GM18951 (cell line): ENCODE data around the gene PDCD6IP.
"Not testable (repeated sequence)": the region's sequence is repeated elsewhere in the genome, so short reads cannot be mapped to it uniquely, and the experiment has no call there.

Source experiments
- POLR2A ChIP-seq: IDR thresholded peaks from 4 replicates; pipeline ENCODE4 v1.6.1; 2011; ENCODE audit warnings: mild to moderate bottlenecking; ENCODE audit not compliant: insufficient read length, insufficient read depth; ENCODE audit errors: extremely low read depth
- in situ Hi-C: fragments of 300-500 bp; cut with MboI; formaldehyde crosslinking; loops from one replicate; pipeline ENCODE4 v1.12.0; 2022; ENCODE audit warnings: low sequenced_read_pairs, mixed read lengths, inconsistent platforms; ENCODE audit not compliant: unreplicated experiment

PDCD6IP gene, protein sequence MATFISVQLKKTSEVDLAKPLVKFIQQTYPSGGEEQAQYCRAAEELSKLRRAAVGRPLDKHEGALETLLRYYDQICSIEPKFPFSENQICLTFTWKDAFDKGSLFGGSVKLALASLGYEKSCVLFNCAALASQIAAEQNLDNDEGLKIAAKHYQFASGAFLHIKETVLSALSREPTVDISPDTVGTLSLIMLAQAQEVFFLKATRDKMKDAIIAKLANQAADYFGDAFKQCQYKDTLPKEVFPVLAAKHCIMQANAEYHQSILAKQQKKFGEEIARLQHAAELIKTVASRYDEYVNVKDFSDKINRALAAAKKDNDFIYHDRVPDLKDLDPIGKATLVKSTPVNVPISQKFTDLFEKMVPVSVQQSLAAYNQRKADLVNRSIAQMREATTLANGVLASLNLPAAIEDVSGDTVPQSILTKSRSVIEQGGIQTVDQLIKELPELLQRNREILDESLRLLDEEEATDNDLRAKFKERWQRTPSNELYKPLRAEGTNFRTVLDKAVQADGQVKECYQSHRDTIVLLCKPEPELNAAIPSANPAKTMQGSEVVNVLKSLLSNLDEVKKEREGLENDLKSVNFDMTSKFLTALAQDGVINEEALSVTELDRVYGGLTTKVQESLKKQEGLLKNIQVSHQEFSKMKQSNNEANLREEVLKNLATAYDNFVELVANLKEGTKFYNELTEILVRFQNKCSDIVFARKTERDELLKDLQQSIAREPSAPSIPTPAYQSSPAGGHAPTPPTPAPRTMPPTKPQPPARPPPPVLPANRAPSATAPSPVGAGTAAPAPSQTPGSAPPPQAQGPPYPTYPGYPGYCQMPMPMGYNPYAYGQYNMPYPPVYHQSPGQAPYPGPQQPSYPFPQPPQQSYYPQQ

DNA sequence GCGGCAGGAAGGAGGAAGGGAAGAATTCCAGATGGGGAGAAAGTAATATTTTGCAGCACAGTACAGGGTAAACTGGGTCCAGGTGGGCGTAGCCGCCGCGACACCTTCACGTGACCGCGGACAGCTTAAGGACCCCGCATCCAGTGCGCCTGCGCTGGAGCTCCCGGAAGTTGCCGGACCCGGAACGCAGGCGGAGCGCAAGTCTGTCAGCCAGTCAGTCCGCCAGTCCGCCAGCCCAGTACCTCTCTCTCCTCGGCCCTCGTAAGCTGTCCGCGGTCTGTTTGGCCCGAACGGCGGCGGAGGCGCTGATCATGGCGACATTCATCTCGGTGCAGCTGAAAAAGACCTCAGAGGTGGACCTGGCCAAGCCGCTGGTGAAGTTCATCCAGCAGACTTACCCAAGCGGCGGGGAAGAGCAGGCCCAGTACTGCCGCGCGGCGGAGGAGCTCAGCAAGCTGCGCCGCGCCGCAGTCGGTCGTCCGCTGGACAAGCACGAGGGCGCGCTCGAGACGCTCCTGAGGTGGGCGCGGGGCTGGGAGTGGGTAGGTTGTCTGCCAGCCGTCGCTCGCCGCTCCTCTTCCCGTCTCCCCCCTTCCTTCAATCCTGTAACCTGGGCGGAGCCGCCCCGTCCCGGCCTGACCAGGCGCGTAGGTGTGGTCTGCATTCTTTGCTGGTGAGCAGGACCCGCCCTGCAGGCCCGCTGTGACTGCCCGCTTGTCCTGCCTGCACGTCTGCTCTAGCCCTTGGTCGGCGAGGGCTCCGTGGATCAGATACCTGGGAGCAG, at the start of gene PDCD6IP:
TSS of gene PDCD6IP (plus strand) at position 213 of the 784 bp plus-strand sequence. CDS start at position 312, 99 bp downstream.
- peak; percentile 97 for TF ChIP-seq POLR2A
- in situ Hi-C loops = loop anchor here (25.0 kb wide), 1 partner anchor 661 kb away; no protein-coding TSS in a partner anchor

DNA sequence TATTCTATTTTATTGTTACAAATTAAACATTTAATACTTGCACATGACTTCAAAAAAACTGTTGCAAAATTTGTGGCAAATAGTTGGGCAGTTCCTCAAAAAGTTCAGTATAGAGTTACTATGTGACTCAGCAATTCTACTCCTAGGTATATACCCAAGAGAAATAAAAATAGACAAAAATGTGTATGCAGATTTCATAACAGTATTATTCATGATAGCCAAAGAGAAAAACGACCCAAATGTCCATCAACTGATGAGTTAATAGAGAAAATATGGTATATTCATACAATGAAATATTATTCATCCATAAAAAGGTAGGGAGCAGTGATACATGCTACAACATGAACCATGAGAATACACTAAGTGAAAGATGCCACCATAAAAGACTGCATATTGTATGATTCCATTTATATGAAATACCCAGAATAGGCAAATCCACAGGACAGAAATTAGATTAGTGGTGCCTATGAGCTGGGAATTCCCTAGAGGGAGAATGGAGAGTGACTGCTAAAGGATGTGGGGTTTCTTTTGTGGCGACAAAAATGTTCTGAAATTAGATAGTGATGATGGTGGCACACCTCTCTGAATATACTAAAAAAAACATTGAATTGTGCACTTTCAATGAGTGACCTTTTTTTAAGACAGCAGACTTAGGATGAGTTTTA, 48.8 kb upstream of the PDCD6IP start:
- TF ChIP-seq POLR2A = no peak
- in situ Hi-C loops = no loop called here

GRCh38 chr3:33750211-33750548, 48.2 kb upstream of the PDCD6IP start:
- no peak for TF ChIP-seq POLR2A

DNA sequence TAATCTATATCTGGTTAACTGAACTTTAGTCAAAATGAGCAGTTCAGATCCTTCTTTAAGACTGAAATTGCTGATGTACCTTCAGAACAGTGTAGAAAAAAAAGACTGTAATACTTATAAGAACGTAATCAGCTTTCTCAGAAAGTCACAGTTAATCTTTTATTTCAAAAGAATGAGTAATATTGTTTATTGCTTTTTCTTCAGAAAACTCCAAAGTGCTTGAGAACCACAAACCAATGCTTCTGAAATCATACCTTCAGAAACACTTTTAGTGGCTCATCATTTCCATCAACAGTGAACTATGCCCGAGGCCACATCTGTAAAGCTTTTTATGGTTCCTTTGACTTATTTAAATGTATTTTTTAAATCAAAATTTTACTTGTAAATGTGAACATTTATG, 47.1 kb upstream of the PDCD6IP start:
- in situ Hi-C loops = no loop called here
- TF ChIP-seq POLR2A = no peak

More at GRCh38 chr3:33750211-33750548, 48.2 kb upstream of the PDCD6IP start:
- in situ Hi-C loops = no loop called here

GRCh38 chr3:33754391-33754790, 44.0 kb upstream of the PDCD6IP start:
- in situ Hi-C loops = not testable (repeated sequence)

DNA sequence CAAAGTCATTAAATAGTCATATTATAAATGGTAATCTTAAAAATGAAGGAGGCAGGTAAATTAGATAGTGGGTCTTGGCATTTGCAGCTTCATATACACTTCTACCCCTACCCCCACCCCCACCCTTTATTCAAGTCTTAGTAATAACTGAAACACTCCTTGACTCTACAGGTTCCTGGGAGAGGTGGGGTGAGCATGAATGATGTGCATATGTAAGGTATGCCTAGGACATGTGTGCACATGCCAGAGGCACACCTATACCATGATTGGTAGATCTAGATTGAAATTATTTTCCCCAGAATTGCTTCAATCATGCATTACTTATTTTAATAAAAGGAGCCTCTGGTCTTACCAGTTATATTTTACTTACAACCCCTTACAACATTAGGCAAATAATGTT, 40.1 kb upstream of the PDCD6IP start:
- in situ Hi-C loops = no loop called here
- no peak for TF ChIP-seq POLR2A

GRCh38 chr3:33758864-33759263, 39.6 kb upstream of the PDCD6IP start:
- no peak for TF ChIP-seq POLR2A
- in situ Hi-C loops = no loop called here

DNA sequence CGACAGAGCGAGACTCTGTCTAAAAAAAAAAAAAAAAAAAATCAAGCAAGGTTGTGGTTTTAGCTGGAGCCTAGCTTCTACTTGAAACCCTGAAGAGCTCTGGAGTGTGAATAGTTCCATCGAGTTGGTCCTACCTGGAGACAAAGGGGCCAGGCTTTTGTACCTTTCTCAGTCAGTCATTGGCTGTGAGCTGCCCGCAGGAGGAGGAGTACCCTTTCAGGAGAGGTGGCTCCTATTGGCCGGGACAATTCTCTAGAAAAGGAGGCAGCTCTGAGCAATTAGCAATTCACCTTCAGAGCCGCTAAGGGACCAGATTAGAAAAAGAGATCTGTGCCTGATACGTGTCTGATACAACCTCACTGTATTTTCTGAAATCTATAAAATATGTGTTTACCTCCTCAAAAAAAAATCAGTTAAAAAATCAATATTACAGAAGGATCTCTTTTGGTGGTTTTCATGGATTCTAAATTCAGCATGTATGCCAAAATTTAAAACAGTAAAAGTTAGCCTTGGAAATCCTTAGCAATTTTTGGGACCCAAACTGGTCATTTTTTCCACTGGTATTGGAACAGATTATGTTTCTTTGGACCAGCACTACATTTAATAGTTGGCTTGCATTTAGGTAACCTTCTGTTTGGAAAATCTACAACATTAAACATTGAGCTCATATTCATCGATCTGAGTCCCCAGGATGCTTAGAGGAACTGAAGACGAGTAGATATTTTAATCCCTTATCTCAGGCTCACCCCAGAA, 29.7 kb upstream of the PDCD6IP start:
- no peak for TF ChIP-seq POLR2A
- in situ Hi-C loops = no loop called here

DNA sequence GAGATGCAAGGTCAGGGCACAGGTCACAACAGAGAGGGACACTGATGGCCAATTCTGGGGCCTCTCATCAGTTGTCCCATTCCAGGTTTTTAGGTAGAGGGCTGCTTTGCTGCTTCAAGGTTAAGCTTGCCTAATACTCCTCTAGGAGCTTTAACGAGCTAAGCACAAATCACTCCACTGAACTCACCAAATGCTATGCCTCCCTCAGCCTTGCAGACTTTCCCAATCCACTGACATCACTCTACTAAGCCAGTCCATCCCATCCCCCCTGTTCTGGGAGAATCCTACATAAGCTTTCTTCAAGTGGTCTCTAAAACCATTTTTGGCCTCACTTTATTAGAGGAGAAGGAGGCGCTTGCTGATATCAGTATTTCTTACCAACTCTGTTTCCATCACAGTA, 24.8 kb upstream of the PDCD6IP start:
- in situ Hi-C loops = loop anchor here (10.0 kb wide), 1 partner anchor 49 kb away; no protein-coding TSS in a partner anchor

DNA sequence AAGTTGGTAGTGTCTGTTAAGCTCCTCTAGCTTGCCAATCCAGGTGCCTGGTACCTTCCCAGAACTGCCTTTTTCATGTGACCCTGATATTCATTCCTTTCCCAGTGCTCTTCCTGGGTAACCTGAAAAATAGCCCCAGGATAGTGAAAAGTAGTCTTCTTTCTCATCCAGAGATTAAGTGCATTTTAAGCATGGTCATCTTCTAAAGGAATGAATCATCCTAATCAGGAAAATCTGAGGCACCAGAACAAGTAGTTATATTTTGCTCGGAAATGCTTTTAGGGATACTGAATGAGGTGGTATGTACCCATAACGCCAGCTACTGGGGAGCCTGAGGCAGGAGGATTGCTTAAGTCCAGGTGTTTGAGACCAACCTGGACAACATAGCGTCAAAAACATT, 23.1 kb upstream of the PDCD6IP start:
- in situ Hi-C loops = loop anchor here (10.0 to 25.0 kb wide), 2 partner anchors 51 to 638 kb away; no protein-coding TSS in a partner anchor
- no peak for TF ChIP-seq POLR2A

More for the DNA sequence above, 24.8 kb upstream of the PDCD6IP start:
- TF ChIP-seq POLR2A = no peak

- in situ Hi-C loops = loop anchor here (10.0 to 25.0 kb wide), 2 partner anchors 53 to 641 kb away; no protein-coding TSS in a partner anchor
- TF ChIP-seq POLR2A = no peak
Measured at GRCh38 chr3:33777996-33778395, 20.4 kb upstream of the PDCD6IP start.

- TF ChIP-seq POLR2A = no peak
- in situ Hi-C loops = loop anchor here (10.0 to 25.0 kb wide), 3 partner anchors 55 to 642 kb away; no protein-coding TSS in a partner anchor
Measured at GRCh38 chr3:33779751-33780150, 18.7 kb upstream of the PDCD6IP start.

DNA sequence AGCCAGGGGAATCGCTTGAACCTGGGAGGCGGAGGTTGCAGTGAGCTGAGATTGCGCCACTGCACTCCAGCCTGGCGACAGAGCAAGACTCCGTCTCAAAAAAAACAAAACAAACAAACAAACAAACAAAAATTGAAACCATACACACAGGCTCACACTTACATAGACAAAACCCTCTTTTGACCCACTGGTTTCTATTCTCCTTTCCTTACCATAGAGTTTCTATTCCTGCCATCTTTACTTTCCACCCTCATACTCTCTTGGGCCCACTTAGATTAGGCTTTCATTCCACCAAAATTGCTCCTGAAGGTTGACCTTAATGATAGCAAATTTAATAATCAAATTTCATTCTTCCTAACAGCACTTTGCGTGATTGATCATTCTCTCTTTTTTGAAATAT, 17.0 kb upstream of the PDCD6IP start:
- in situ Hi-C loops = loop anchor here (10.0 to 25.0 kb wide), 2 partner anchors 147 to 644 kb away; no protein-coding TSS in a partner anchor
